GM12872 (cell line): Measurements from ENCODE around the gene RIC1.
A peak's percentile ranks its signal among the peaks of the same experiment; 100 is the strongest.

ENCODE experiments used
- TF ChIP-seq, protein P1 (sequence below): IDR thresholded peaks from 3 replicates; pipeline ENCODE4 v1.5.1; 2011; ENCODE audit warnings: low read depth, mild to moderate bottlenecking, low read length, moderate library complexity; ENCODE audit not compliant: insufficient read depth

Gene RIC1

GRCh38 chr9:5712651-5713390 is 83.9 kb downstream of the RIC1 start:
- TF ChIP-seq, protein P1, sequence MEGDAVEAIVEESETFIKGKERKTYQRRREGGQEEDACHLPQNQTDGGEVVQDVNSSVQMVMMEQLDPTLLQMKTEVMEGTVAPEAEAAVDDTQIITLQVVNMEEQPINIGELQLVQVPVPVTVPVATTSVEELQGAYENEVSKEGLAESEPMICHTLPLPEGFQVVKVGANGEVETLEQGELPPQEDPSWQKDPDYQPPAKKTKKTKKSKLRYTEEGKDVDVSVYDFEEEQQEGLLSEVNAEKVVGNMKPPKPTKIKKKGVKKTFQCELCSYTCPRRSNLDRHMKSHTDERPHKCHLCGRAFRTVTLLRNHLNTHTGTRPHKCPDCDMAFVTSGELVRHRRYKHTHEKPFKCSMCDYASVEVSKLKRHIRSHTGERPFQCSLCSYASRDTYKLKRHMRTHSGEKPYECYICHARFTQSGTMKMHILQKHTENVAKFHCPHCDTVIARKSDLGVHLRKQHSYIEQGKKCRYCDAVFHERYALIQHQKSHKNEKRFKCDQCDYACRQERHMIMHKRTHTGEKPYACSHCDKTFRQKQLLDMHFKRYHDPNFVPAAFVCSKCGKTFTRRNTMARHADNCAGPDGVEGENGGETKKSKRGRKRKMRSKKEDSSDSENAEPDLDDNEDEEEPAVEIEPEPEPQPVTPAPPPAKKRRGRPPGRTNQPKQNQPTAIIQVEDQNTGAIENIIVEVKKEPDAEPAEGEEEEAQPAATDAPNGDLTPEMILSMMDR, result no peak

DNA sequence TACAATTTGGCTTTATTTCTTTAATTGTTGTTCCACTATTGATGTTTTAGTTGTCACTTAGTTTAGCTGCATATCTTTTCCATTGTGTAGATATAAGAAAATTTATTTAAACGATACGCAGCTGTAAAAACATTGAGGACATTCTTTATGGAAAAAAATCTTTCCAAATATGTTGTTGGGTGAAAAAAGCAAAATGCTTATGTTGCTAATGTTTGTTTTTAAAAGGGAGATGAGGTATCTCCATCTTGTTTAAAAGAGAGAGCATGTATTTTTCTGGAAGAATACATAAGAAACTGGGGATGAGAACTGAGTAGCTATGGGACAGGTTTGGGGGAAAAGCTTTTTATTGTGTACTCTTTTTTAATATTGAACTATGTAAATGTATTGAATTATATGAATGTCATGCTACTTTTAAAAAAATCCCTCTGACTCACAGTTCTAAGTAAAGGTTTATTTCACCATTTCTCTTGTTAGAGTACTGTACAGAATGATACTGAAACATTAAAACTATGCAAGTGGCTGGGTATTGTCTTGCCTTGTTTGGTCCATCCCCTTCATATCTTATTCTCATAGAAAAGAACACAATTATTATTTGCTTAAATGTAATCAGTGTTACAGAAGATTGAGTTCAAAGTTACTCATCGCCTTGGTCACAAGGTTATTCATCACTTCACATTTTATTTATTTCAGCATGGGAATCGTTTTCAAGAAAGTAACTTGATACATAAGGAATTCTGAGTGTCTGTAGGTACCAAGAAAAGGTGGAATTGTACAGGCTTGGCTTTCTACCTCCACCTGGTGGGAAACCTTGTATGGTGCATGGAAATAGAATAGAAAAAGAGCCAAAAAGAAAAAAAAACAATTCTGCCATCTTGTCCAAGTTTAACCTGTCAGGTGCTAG is 85.8 kb downstream of the RIC1 start:
- TF ChIP-seq, protein P1, result peak; percentile 39; the same call in 2 of the 3 replicates

DNA sequence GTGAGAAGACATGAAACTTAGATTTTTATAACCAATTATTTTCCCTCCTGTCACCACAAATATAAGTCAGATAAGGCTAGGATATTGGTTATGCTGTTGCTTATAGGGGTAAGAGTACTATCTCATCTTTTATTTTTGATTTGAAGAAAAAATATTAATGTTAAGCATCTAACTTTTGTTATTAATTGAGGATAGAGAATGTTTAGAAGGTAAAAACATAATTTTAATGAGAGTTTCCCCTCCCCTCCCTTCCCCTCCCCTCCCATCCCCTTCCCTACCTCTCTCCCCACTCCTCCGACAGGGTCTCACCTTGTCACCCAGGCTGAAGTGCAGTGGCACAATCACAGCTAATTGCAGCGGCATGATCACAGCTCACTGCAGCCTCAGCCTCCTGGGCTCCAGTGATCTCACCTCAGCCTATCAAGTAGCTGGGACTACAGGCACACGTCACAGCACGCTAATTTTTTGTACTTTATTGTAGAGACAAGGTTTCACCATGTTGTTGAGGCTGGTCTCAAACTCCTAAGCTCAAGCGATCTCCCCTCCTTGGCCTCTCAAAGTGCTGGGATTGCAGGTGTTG is 86.7 kb downstream of the RIC1 start:
- TF ChIP-seq, protein P1, result no peak

DNA sequence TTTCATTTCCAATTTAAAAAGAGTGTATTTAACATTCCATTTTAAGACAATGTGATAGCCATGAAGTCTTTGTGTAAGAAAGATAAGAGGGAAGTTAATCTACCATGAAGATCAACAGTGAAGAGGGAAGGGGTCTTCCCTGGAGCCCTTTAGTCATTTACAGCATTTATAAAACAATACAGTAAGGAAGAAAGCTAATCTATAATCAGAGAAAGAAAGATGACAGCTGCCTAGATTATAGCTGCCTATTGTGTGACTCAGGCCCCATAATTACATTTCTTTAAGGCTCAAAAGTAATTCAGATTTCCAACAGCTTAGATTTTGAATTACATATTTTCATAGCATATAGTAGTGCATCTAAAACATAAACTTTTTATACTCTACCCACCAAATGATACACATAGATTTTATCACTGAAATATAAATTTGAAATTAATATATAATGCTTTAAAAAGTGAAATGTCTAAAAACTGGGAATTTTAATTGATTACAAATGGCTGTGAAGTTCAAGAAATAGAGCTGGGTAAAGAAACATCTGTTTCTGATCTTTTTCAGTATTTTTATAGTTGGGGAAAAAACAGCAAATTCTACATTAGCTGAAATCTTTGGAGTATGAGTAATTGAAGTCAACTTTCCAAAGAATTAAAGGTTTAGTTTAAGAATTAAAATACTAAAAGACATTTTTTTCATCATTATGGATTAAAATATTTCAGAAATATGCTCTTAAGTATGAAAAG is 89.6 kb downstream of the RIC1 start:
- TF ChIP-seq, protein P1, result no peak

DNA sequence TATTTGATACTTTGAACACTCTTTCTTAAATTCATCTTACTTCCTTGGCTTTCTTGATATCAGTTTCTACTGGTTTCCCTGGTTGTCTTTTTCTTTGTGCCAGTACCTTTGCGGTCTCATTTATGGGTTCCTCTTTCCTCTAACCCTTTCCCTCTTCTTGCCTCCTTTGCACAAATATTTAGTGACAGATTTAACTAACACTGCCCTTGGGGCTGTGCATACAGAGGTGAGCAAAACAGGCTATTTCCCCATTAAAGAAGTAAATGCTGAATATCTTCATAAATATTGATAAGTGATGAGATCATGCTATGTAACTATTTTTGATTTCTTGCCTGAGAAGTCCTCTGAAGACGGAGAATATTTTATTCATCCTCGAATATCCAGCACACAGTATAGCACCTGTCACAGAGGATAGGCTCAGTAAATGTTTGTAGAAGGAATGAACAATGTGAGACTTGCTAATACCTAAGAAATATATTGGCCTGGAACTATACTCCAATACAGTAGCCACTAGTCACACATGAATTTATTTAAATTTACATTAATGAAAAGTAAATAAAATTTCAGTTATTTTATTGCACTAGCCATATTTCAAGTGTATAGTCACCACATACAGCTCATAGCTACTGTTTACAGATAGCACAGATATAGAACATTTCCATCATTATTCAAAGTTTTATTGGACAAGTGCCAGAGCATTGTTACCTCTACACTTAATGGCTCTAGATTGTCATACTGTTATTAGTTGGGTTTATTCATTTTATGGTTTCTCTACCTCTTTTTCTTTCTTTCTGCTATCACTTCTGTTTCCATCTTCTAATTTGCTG is 90.4 kb downstream of the RIC1 start:
- TF ChIP-seq, protein P1, result no peak

DNA sequence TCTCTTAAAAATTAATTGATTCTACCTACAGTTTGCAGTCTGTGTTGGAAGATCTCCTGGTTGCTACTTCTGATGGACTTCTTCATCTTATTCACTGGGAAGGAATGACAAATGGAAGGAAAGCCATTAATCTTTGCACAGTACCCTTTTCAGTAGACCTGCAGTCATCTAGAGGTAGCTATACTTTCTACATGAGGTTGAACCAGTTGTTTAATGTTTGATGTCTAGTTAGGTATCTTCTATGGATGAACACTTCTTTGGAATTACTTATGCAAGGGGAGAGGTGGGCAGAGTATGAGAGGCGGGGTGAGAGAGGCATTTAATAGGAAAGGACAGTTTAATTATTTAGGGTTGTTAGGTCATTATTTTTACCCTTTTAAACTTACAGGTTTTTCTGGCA is 91.2 kb downstream of the RIC1 start:
- TF ChIP-seq, protein P1, result no peak
